Activated T-helper 1 cell treated with anti-CD3 and anti-CD28 coated beads, Interleukin-2, amount 50 U/mL, for 16 hours (primary cell): ENCODE data around the gene SLC6A6.

Source experiments
- DNase-seq, 2 donors: peaks; one replicate each; pipeline ENCODE4 v3.0.0-alpha.2; 2020; ENCODE audit warnings: low read depth in 1 of 2, low spot score in 1 of 2

Gene SLC6A6

GRCh38 chr3:14415501-14415900 is 13.1 kb downstream of the SLC6A6 start:
- DNase-seq = no peak

DNA sequence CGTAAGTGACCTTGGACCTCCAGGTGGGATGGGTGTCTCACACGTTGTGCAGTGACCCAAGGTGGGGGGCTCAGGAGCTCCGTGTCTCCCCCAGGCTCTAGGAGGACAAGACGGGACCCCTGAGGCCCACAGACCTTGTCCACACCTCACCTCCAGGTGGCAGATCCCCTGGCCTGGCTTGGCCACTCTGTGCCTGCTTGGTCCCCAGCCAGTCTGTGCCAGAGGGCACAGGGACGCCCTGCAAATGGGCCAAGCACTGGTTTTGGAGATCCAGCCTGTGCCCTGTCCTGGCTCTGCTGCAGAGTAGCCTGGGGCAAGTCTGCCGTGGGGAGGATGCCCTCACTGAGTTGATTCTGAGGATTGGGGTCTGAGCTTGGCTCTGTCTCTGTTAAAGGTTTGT is 14.0 kb downstream of the SLC6A6 start:
- no peak for DNase-seq

- DNase-seq = no peak
Measured at GRCh38 chr3:14418296-14419250, 16.2 kb downstream of the SLC6A6 start.

GRCh38 chr3:14422016-14422963 is 19.9 kb downstream of the SLC6A6 start:
- DNase-seq = no peak

DNA sequence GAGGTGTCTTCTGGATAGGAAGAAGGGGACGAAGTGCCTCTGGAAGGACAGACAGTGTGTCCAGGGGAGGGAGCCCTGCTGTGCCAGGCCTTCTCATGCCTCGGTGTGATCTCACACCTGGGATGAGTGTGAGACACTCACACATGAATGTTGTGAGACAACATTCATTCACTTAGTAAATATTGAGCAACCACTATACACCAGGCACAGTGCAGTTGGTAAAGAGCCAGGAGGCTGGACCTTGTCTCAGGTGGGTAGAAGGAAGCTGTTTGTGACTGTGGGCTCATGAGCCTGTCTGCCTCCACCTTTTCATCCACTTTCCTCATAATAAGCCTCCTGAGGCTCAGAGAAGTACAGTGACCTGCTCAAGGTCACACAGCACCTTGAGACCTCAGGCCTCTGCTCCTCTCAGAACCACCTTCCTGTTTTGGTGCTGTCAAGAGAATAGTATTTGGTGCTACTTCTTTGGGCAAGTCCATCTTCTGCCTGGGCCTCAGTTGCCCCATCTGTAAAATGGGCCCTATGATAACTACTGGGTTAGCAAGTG is 20.9 kb downstream of the SLC6A6 start:
- DNase-seq = no peak

GRCh38 chr3:14423963-14424362 is 21.6 kb downstream of the SLC6A6 start:
- no peak for DNase-seq

- peak in 1 of 2 donors; percentile 22 for DNase-seq
Measured at GRCh38 chr3:14424711-14425580, 22.5 kb downstream of the SLC6A6 start.

DNA sequence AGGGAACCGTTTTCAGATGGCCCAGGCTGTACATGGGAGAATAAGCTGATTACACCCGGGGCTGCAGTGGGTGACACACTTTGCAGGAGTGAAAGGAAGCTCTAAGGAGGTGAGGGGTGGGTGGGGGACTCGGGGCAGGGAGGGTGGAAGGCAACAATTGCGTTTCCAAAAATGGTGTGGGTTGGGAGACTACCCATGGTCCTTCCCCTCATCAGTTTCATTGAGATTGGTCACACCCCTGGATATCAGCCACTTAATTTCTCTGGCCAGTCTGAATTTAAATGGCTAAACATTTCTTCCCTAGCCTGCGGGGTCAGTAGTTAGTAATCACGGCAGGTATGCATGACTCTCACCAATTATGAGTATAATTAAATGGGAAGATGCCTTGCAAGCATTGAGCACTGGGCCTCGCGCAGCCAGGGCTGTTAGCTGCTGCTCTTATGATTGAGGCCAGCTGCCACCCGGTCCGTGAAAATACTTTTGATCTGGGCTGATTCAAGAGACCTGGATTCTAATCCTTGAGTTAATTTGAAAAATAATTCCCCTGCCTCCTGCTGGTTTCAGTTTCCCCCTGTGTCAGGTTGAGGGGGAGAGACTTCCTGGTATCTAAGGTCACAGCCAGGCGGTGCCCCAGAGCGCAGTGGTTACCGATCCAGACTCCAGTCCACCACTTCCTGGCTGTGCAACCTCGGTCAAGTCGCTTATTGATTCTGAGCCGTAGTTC is 23.3 kb downstream of the SLC6A6 start:
- peak in 1 of 2 donors; percentile 23 for DNase-seq

DNA sequence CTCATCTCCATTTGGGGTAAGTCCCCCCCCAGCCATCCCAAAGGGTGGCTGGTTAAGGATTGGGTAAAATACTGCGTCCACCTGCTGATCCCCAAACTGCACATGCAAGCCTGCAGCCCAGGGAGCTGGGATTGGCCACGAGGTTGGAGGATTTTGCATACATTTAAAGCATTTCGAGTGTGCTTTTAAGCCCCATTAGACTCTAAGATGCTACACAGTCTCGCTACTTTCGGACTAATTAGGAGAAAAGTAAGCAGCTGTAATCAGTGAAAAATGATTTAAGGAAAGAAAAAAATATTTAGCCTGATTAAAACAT is 23.9 kb downstream of the SLC6A6 start:
- DNase-seq = no peak

DNA sequence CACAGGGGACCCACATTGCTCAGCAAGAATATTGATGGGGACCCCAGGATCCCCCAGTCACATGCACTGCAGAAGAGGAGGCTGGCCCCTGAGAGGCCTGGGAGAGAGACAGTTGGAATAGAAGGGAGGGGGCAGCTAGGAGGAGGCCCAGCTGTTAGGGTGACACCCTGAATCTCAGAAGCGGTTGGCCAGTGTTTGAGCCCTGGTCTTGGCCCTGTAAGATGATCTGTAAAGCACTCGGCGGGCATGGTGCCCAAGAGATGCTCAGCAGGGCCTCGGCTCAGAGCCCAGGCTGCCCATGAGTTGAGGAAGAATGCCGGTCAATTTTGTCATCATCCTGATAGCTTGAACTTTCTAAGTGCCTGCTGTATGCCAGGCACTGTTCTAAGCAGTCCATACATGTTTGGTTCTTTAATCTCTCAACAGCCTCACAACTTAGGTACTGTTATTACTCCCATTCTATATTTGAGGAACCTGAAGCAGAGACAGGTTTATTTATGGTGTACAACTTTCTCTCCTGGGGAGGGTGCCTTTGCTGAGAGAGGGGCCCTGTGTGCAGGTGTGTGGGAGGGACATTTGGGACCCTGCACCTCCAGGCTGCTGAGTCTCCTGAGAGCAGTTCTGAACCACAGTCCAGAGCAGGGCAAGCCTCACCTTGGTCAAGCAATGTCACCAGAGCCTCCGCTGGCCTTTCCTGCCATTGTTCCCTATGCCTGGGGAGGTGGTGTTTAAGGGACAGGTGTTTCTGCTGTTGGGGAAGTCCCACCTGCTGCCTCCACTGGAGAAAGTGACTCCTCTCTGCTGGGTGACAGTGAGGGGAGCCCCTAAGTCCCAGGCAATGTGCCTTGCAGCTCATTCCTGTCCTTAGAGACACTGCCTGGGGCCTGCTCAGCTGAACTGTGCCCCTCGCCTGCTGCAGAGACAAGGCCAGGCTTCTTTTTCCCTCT is 26.0 kb downstream of the SLC6A6 start:
- DNase-seq = no peak

DNA sequence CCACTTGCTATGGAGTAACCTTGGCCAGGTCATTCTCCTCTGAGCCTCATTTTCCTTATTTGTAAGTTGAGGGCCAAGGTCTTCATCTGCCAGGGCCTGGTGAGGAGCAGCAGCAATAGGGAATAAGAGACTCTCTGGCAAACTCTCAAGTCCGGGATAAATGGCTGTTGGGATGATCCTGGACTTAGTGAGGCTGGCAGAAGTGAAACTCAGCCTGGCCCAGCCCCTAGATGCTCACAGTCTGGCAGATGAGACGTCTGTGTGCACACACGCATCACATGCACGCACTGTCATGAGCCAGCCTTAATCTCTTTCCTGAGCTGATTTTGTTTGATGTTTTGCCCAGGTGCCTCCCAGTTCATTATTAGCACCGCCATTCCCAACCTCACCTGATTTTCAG is 26.8 kb downstream of the SLC6A6 start:
- no peak for DNase-seq

- no peak for DNase-seq
Measured at GRCh38 chr3:14429640-14430039, 27.2 kb downstream of the SLC6A6 start.

GRCh38 chr3:14430053-14430452 is 27.6 kb downstream of the SLC6A6 start:
- no peak for DNase-seq

- no peak for DNase-seq
Measured at GRCh38 chr3:14430706-14431451, 28.5 kb downstream of the SLC6A6 start.

DNA sequence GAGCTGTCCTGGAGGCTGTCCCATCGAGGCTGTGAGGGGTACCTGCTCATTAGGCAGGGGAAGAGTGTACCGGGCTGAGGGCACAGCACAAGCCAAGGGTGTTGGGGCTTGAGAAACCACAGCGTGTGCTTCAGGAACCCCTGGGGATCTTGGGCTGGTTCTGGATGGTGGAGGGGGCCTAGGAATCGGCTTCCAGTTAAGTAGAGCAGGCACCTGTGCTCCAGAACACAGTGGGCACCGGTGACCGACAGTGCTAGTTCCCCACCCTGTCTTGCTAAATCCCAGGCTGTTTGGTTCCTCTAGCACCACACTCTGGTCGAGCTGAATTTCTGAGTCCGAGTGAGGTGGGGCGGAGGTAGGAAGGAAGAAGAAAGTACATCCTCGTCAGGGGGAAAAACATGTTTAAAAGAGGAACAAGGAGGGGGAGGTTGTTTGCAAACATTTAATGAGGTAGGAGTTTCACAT is 29.1 kb downstream of the SLC6A6 start:
- DNase-seq = no peak

GRCh38 chr3:14431917-14432834 is 29.8 kb downstream of the SLC6A6 start:
- peak; percentile 87 to 88 for DNase-seq

DNA sequence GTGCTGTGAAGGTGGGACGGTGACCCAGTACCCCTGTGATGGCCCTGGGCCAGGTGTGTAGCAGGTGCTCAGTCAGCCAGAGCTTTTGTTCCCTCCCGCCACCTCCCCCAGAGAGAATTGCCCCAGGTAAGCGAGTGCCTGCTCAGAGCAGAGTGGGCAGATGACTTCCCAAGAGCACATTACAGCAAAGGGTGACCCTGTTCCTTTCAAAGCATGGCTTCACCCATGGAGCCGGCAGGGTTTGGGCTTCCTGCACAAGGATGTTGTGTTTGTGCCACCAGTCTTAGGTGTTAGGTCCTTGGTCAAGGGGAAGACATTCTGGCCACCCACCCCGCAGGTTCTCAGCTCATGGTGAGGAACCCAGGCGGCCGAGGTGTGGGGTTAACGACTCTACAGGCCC is 30.7 kb downstream of the SLC6A6 start:
- no peak for DNase-seq
